GM12801 (cell line): Measurements from ENCODE around the gene CCDC24.

ENCODE experiments used
- TF ChIP-seq, protein P1 (sequence below): IDR thresholded peaks from one replicate; pipeline ENCODE4 v1.5.1; 2011; ENCODE audit warnings: control low read depth; ENCODE audit not compliant: insufficient read length; ENCODE audit errors: extremely low read depth

Gene CCDC24

DNA sequence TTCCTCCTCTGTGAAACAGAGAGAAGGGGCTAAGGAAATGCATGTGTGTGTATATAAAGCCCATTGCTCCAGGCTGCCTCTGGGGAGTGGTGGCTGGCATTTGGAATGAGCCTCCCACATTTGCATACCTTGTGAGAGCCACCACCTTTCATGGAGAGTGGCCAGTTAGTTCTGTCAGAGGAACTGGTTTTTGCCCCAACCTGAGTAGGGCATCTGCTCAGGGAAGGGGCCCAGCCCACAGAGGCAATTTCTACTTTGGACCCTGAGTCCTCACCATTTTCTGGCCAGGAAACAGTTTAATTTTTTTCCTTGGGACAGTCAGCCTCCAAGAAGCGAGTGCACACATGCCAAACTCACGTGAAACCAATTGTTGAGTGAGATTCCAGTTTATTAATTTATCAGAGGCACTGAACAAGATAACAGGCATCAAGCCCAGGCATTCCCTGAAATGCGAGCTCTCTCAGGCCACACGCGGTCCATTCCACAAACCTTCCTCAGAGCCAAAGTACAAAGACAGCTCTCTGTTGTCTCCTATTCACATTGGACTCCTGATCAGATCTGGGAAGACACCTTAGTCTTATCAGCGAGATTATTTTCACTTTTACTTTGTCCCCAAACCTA, 40.9 kb downstream of the CCDC24 start:
- TF ChIP-seq, protein P1, sequence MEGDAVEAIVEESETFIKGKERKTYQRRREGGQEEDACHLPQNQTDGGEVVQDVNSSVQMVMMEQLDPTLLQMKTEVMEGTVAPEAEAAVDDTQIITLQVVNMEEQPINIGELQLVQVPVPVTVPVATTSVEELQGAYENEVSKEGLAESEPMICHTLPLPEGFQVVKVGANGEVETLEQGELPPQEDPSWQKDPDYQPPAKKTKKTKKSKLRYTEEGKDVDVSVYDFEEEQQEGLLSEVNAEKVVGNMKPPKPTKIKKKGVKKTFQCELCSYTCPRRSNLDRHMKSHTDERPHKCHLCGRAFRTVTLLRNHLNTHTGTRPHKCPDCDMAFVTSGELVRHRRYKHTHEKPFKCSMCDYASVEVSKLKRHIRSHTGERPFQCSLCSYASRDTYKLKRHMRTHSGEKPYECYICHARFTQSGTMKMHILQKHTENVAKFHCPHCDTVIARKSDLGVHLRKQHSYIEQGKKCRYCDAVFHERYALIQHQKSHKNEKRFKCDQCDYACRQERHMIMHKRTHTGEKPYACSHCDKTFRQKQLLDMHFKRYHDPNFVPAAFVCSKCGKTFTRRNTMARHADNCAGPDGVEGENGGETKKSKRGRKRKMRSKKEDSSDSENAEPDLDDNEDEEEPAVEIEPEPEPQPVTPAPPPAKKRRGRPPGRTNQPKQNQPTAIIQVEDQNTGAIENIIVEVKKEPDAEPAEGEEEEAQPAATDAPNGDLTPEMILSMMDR: no peak

DNA sequence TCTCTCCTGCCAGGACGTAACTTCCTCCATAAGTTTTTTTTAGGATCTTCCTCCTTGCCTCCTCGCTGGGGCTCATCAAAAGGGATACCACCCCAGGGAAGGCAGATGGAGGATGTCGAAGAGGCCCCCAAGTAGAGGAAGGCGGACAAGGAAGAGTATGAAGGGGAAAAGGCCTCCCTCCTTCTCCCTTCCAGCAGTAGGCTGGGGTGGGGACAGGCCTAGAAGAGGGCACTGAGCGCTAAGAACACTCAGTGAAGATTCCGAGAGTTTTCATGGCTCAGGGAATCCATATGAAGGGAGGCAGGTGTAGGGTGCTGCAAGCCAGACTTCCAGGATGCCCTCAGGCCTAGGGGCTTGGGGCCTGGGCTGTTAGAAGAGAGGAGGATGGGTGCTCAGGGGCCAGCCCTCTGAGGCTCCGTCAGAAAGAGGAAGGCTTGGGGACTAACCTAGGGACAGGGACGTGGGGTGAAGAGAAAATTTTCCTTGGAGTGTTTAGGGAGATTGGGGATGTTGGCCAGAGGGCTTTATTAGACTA, 41.7 kb downstream of the CCDC24 start:
- TF ChIP-seq, protein P1: no peak

DNA sequence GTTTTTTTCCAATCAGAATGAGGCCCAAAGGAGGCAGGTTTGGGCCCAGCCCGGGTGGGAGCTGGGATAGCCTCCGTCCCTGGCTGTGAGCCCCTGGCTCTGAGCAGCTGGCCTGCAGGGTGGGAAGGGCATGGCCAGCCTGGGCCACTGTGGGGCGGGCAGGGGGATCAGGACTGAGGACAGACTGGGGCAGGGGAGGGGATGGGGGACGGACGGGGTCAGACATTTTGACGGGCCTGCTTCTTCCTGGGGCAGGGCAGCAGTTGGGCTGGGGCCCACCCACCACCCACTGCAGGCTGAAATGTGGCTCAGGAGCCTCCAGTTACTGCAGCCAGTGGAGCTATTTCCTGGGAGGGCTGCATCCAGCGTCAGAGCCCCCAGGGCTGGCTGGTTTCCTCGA, 42.4 kb downstream of the CCDC24 start:
- TF ChIP-seq, protein P1: no peak

DNA sequence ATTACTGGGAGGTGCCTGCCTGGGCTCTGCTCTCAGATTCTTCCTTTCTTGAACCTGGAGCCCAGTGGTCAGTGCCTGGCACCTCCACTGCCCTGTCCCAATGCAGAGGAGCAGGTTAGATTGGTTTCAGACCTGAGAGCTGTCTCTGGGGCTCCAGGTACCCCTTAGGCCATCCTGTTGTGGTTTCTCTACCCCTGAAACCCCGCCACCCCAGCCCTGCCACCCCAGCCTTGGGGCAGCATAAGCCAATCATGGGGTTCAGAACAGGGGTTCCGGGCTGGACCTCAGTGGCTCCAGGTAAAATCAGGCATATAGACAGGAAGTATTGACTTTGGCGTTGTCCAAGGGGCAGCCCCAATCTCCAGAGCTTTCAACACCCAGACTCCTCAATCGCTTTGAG, 43.0 kb downstream of the CCDC24 start:
- TF ChIP-seq, protein P1: no peak

DNA sequence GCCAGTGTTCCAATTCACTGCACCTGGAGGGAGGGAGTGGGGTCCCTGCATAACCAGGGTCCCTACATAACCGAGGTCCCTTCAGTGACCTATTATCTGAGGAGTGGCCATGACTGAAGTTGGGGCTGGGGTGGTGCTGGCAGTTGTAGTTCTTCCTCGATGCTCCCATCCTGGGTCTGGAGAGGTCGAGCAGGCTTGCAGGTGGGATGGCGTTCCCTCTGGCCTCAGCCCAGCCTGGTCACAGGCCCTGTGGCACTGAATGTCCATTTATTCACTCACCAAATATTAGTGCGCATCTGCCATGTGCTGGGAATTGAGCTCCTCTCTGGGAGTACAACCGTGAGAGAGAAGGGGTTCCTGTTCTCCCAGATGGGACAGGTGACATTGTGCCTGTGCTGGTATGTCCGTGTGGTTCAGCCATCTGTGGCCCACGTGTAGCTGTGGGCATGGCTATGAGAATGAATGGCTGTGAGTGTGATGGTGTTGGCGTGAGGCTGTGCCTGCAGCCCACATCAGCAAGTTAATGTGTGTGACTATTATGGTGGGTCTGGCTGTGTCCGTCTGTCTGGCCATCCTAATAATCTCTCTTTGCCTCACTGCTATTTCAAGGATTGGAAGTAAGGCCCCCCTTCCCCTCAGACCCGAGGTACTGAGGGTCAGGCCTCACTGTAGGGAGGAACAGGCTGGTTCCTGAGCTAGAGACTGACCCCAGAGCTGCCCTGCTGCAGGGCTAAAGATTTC, 43.7 kb downstream of the CCDC24 start:
- TF ChIP-seq, protein P1: no peak

DNA sequence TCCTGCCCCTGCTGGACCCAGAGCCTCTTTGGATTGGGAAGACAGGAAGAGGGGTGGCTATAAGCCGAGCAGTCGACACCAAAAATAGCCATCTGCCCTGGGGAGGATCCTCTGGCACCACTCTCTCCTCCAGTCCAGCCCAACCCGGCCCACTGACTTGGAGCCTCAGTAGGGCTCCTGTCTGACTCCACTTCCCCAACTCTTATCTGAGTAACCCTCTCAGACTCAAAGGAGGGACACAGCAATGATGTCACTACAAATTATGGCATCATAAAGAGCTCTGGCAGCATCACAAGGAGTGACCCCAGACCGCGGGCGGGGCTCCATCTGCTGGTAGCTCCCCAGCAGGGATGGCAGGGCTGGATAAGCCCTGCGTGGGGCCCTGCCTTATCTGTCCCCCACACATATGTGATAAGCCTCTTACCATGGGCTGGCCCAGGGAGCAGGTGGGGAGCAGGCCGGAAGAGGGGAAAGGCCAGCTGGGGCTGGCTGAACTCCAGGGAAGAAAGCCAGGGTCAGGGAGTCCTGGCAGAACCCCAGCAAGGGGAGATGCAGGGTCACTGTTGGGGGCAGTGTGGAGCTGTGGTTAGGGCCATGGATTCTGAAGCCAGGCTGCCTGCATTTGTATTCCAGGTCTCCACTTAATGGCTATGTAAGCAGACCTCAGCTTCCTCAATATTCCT, 44.5 kb downstream of the CCDC24 start:
- TF ChIP-seq, protein P1: no peak

DNA sequence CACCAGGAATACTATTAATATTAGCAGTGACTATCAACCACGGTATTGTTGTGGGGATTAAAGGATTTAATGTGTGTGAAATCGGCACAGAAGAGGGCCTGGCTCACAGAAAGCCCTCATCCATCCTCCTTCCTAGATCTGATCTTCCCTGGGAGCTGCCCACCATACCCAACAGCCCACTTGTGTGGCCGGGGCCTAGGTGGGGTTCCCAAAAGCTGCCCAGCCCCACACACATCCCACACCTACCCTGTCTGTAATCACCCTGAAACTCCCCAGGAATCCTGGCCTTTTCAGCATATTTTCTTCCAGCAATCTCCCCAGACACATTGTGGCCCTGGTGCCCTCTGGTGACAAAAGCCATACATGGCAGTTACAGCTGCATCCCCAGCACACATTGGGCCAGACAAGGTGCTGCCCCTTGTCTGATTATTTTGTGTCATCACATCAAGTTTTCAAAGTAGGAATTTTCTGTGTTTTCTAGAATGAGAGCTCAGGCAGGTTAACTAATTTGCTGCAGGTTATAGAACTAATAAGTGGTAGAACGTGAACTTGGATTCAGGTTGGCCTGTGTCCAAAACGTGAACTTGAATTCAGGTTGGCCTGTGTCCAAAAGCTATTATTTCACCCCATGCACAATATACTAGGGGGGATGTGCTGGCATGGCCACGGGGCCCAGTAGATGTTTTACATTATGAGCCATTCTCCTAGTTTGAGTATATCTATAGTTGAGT, 45.2 kb downstream of the CCDC24 start:
- TF ChIP-seq, protein P1: no peak
